H9 (cell line): ENCODE data around the gene CYTH4. TPM values are rescaled to one million over a fixed set of nuclear protein-coding genes. Genes with fewer than 3 reads are reported as not detected.

Experiments
- DNase-seq: peaks from one replicate; pipeline ENCODE4 v3.0.0-alpha.2; 2017
- H2AFZ ChIP-seq: one replicate; pipeline ENCODE4 v1.6.1; 2013; ENCODE audit warnings: mild to moderate bottlenecking, low read length, control low read depth, moderate library complexity
- H2AK5ac ChIP-seq: 2 replicates; pipeline ENCODE4 v1.6.1; 2013; ENCODE audit warnings: low read length, control low read depth, mixed read lengths; ENCODE audit not compliant: insufficient read length
- H2BK120ac ChIP-seq: one replicate; pipeline ENCODE4 v1.6.1; 2013; ENCODE audit warnings: low read depth, mild to moderate bottlenecking, low read length, control low read depth, inconsistent platforms; ENCODE audit not compliant: poor library complexity, severe bottlenecking
- H2BK12ac ChIP-seq: 2 replicates; pipeline ENCODE4 v1.6.1; 2013; ENCODE audit warnings: low read length, control low read depth, mixed read lengths, low read depth; ENCODE audit not compliant: insufficient read length
- H2BK15ac ChIP-seq: 2 replicates; pipeline ENCODE4 v1.6.1; 2013; ENCODE audit warnings: low read depth, low read length, control low read depth
- H2BK20ac ChIP-seq: one replicate; pipeline ENCODE4 v1.6.1; 2013; ENCODE audit warnings: low read depth, mild to moderate bottlenecking, low read length, control low read depth, inconsistent platforms; ENCODE audit not compliant: poor library complexity, severe bottlenecking
- H2BK5ac ChIP-seq: 2 replicates; pipeline ENCODE4 v1.6.1; 2013; ENCODE audit warnings: low read length, control low read depth, mixed read lengths; ENCODE audit not compliant: insufficient read length
- H3K14ac ChIP-seq: 2 replicates; pipeline ENCODE4 v1.6.1; 2013; ENCODE audit warnings: low read length, control low read depth; ENCODE audit not compliant: insufficient read depth
- H3K18ac ChIP-seq: 2 replicates; pipeline ENCODE4 v1.6.1; 2013; ENCODE audit warnings: low read depth, mild to moderate bottlenecking, mixed read lengths, low read length, control low read depth; ENCODE audit not compliant: insufficient read length
- H3K23ac ChIP-seq: 2 replicates; pipeline ENCODE4 v1.6.1; 2013; ENCODE audit warnings: low read length, control low read depth, mixed read lengths, low read depth; ENCODE audit not compliant: insufficient read length
- H3K23me2 ChIP-seq: 2 replicates; pipeline ENCODE4 v1.6.1; 2013; ENCODE audit warnings: low read depth, mild to moderate bottlenecking, mixed read lengths, low read length, control low read depth; ENCODE audit not compliant: insufficient read length, poor library complexity, severe bottlenecking
- H3K27ac ChIP-seq: 2 replicates; pipeline ENCODE4 v1.5.1; 2013; ENCODE audit warnings: low read length, control low read depth, mixed read lengths, low read depth; ENCODE audit not compliant: insufficient read length
- H3K27me3 ChIP-seq: 2 replicates; pipeline ENCODE4 v1.6.1; 2013; ENCODE audit warnings: low read length, control low read depth, inconsistent platforms; ENCODE audit not compliant: insufficient read depth
- H3K4ac ChIP-seq: 2 replicates; pipeline ENCODE4 v1.6.1; 2013; ENCODE audit warnings: low read depth, mild to moderate bottlenecking, control low read depth, inconsistent platforms, low read length, moderate library complexity
- H3K4me1 ChIP-seq: 2 replicates; pipeline ENCODE4 v1.6.1; 2013; ENCODE audit warnings: low read length, control low read depth, inconsistent platforms; ENCODE audit not compliant: insufficient read depth
- H3K4me2 ChIP-seq: 2 replicates; pipeline ENCODE4 v1.6.1; 2013; ENCODE audit warnings: low read length, control low read depth, mixed read lengths; ENCODE audit not compliant: insufficient read length, insufficient read depth
- H3K56ac ChIP-seq: 2 replicates; pipeline ENCODE4 v1.6.1; 2013; ENCODE audit warnings: low read depth, mild to moderate bottlenecking, mixed read lengths, low read length, control low read depth; ENCODE audit not compliant: insufficient read length
- H3K79me1 ChIP-seq: 2 replicates; pipeline ENCODE4 v1.6.1; 2013; ENCODE audit warnings: low read depth, mild to moderate bottlenecking, moderate library complexity, low read length, control low read depth, inconsistent platforms; ENCODE audit not compliant: insufficient read depth, poor library complexity, severe bottlenecking
- H3K79me2 ChIP-seq: 2 replicates; pipeline ENCODE4 v1.6.1; 2013; ENCODE audit warnings: low read length, control low read depth, inconsistent platforms; ENCODE audit not compliant: insufficient read depth
- H3K9ac ChIP-seq: 2 replicates; pipeline ENCODE4 v1.6.1; 2013; ENCODE audit warnings: low read length, control low read depth, mixed read lengths; ENCODE audit not compliant: insufficient read length; ENCODE audit errors: extremely low read depth
- H3K9me3 ChIP-seq: one replicate; pipeline ENCODE4 v1.6.1; 2013; ENCODE audit warnings: low read depth, low read length, inconsistent platforms; ENCODE audit not compliant: control insufficient read depth
- H3T11ph ChIP-seq: one replicate; pipeline ENCODE4 v1.6.1; 2013; ENCODE audit warnings: mild to moderate bottlenecking, low read length, control low read depth, inconsistent platforms
- H4K20me1 ChIP-seq: one replicate; pipeline ENCODE4 v1.6.1; 2013; ENCODE audit not compliant: control insufficient read depth, insufficient read length, insufficient read depth
- H4K5ac ChIP-seq: 2 replicates; pipeline ENCODE4 v1.6.1; 2013; ENCODE audit warnings: low read depth, mild to moderate bottlenecking, mixed read lengths, low read length, control low read depth; ENCODE audit not compliant: insufficient read length
- H4K8ac ChIP-seq: replicated peaks from 2 replicates; pipeline ENCODE4 v1.6.1; 2013; ENCODE audit warnings: low read length, control low read depth, mixed read lengths, low read depth; ENCODE audit not compliant: insufficient read length
- H4K91ac ChIP-seq: 2 replicates; pipeline ENCODE4 v1.6.1; 2013; ENCODE audit warnings: low read depth, mild to moderate bottlenecking, moderate library complexity, mixed read lengths, low read length, control low read depth; ENCODE audit not compliant: insufficient read length
- H3K27ac Mint-ChIP-seq, 3 experiments: 2 replicates in 2 of 3; 3 replicates in 1 of 3; pipeline ENCODE4 v1.8.0; 2020 to 2021; ENCODE audit warnings: mixed read lengths in 3 of 3, mild to moderate bottlenecking in 1 of 3, moderate library complexity in 1 of 3
- H3K27me3 Mint-ChIP-seq: 2 replicates; pipeline ENCODE4 v1.8.0; 2021; ENCODE audit warnings: low read depth, mild to moderate bottlenecking, moderate library complexity, mixed read lengths
- H3K36me3 Mint-ChIP-seq, 3 experiments: 2 replicates in 2 of 3; 3 replicates in 1 of 3; pipeline ENCODE4 v1.8.0; 2020 to 2021; ENCODE audit warnings: low read depth in 3 of 3, mixed read lengths in 3 of 3; ENCODE audit not compliant: insufficient read depth in 1 of 3
- H3K4me1 Mint-ChIP-seq, 2 experiments: 2 replicates each; pipeline ENCODE4 v1.8.0; 2020; ENCODE audit warnings: mixed read lengths in 2 of 2
- H3K4me3 Mint-ChIP-seq, 2 experiments: 2 replicates in 1 of 2; 3 replicates in 1 of 2; pipeline ENCODE4 v1.8.0; 2020 to 2021; ENCODE audit warnings: mild to moderate bottlenecking in 2 of 2, mixed read lengths in 2 of 2, moderate library complexity in 1 of 2
- H3K9me3 Mint-ChIP-seq, 2 experiments: 2 replicates in 1 of 2; 3 replicates in 1 of 2; pipeline ENCODE4 v1.8.0; 2020; ENCODE audit warnings: mild to moderate bottlenecking in 2 of 2, mixed read lengths in 2 of 2, moderate library complexity in 1 of 2
- CTCF ChIP-seq: fragments of 200-600 bp; sonication (generic); conservative IDR thresholded peaks from 3 replicates; pipeline ENCODE4 v1.8.0; 2021; ENCODE audit warnings: antibody characterized with exemption, mild to moderate bottlenecking
- WGBS: extraction: QIAGEN DNeasy Blood & Tissue Kit; methylation state at CpG from one replicate; pipeline ENCODE4 v1.1.7; 2013; ENCODE audit warnings: missing lambda C conversion rate, low lambda C conversion rate, mixed read lengths; ENCODE audit not compliant: insufficient read length; ENCODE audit errors: extremely low coverage; 5-methylcytosine and 5-hydroxymethylcytosine counted together
- total RNA-seq: library from RNA; stranded (reverse); gene quantifications from 2 replicates; pipeline ENCODE4 v1.2.1, GENCODE V29; 2021

The CYTH4 gene
- total RNA-seq, 1 experiment from 2014 or later, result not detected

GRCh38 chr22:37306494-37306829, 24.2 kb downstream of the CYTH4 start:
- H3K27me3 ChIP-seq, result no peaks in the 10 kb centered on the region
- no peak overlapping the region for H3K27ac Mint-ChIP-seq

More at GRCh38 chr22:37306494-37306829, 24.2 kb downstream of the CYTH4 start:
- no peaks in the 10 kb centered on the region for H3K36me3 Mint-ChIP-seq
- H3K4me1 Mint-ChIP-seq, result peaks cover 68 to 84% of the 10 kb centered on the region in 2 experiments
- H3K9me3 Mint-ChIP-seq, result peaks cover 0 to 10% of the 10 kb centered on the region in 2 experiments; a peak in 2 of 5 replicates
- H2BK15ac ChIP-seq, result no peak overlapping the region
- H3T11ph ChIP-seq, result no peak overlapping the region
- H2AK5ac ChIP-seq, result no peak overlapping the region
- H3K23ac ChIP-seq, result no peak overlapping the region
- H3K4me3 Mint-ChIP-seq, result no peak overlapping the region
- TF ChIP-seq CTCF, result no peak
- no peaks in the 10 kb centered on the region for H3K23me2 ChIP-seq
- H3K9me3 ChIP-seq, result no peaks in the 10 kb centered on the region
- H3K4me2 ChIP-seq, result no peak overlapping the region
- no peak overlapping the region for H4K5ac ChIP-seq
- H3K14ac ChIP-seq, result no peak overlapping the region
- H4K20me1 ChIP-seq, result no peaks in the 10 kb centered on the region
- no peak overlapping the region for H3K27ac ChIP-seq
- no peak overlapping the region for H3K9ac ChIP-seq
- WGBS, result no CpG with 5 or more reads among the region's 6 CpGs
- no peak overlapping the region for H3K4ac ChIP-seq
- H2BK12ac ChIP-seq, result no peak overlapping the region
- no peak overlapping the region for H4K8ac ChIP-seq
- H3K4me1 ChIP-seq, result peaks cover 3% of the 10 kb centered on the region; the same call in 1 of the 2 replicates
- H3K27me3 Mint-ChIP-seq, result peaks cover 37% of the 10 kb centered on the region
- no peak overlapping the region for H2BK120ac ChIP-seq
- H3K79me2 ChIP-seq, result no peaks in the 10 kb centered on the region
- no peak overlapping the region for H4K91ac ChIP-seq
- no peak overlapping the region for H3K56ac ChIP-seq
- no peak for DNase-seq
- no peak overlapping the region for H2BK20ac ChIP-seq
- H3K79me1 ChIP-seq, result no peaks in the 10 kb centered on the region
- H2AFZ ChIP-seq, result no peak overlapping the region
- no peak overlapping the region for H2BK5ac ChIP-seq
- H3K18ac ChIP-seq, result no peak overlapping the region
